TTC549 (cell line): Measurements from ENCODE around the gene LRRC32.

Experiments
- FAIRE-seq: peaks from 2 replicates; lab custom pipeline; 2012; peaks lifted over from hg19 to GRCh38; lab: Jason Lieb, UNC

Gene LRRC32

GRCh38 chr11:76676636-76677457 lies 6.3 kb upstream of the LRRC32 start:
- FAIRE-seq: no peak

GRCh38 chr11:76674517-76675400 lies 4.2 kb upstream of the LRRC32 start:
- FAIRE-seq: no peak

GRCh38 chr11:76673176-76674142 lies 2.9 kb upstream of the LRRC32 start:
- no peak for FAIRE-seq

- no peak for FAIRE-seq
Observed at GRCh38 chr11:76672431-76673175, 2.1 kb upstream of the LRRC32 start.

GRCh38 chr11:76671626-76672309 lies 1.2 kb upstream of the LRRC32 start:
- no peak for FAIRE-seq

- FAIRE-seq: no peak
Observed at GRCh38 chr11:76671237-76671592, 668 bp upstream of the LRRC32 start.

GRCh38 chr11:76669901-76670484 lies 554 bp downstream of the LRRC32 start:
- no peak for FAIRE-seq

GRCh38 chr11:76668362-76669155 lies 2.0 kb downstream of the LRRC32 start:
- FAIRE-seq: no peak

GRCh38 chr11:76667856-76668255 lies 2.7 kb downstream of the LRRC32 start:
- FAIRE-seq: no peak

- FAIRE-seq: no peak
Observed at GRCh38 chr11:76667271-76667818, 3.2 kb downstream of the LRRC32 start.

GRCh38 chr11:76666830-76667229 lies 3.7 kb downstream of the LRRC32 start:
- FAIRE-seq: no peak

- FAIRE-seq: no peak
Observed at GRCh38 chr11:76666408-76666807, 4.1 kb downstream of the LRRC32 start.

- no peak for FAIRE-seq
Observed at GRCh38 chr11:76665921-76666351, 4.6 kb downstream of the LRRC32 start.

GRCh38 chr11:76665172-76665571 lies 5.4 kb downstream of the LRRC32 start:
- FAIRE-seq: no peak

- FAIRE-seq: no peak
Observed at GRCh38 chr11:76664578-76665061, 5.9 kb downstream of the LRRC32 start.

GRCh38 chr11:76663912-76664440 lies 6.6 kb downstream of the LRRC32 start:
- no peak for FAIRE-seq

GRCh38 chr11:76663486-76663810 lies 7.1 kb downstream of the LRRC32 start:
- no peak for FAIRE-seq

GRCh38 chr11:76662656-76663485 lies 7.7 kb downstream of the LRRC32 start:
- FAIRE-seq: no peak
